IPS-15b (cell line): ENCODE results near the gene HERC3.

Experiments
- H3K27me3 ChIP-seq: one replicate; pipeline ENCODE4 v1.6.1; 2013; ENCODE audit warnings: low read length; ENCODE audit not compliant: control insufficient read depth, insufficient read depth
- H3K36me3 ChIP-seq: one replicate; pipeline ENCODE4 v1.6.1; 2013; ENCODE audit warnings: low read length; ENCODE audit not compliant: control insufficient read depth, insufficient read depth
- H3K4me1 ChIP-seq: one replicate; pipeline ENCODE4 v1.6.1; 2013; ENCODE audit warnings: mild to moderate bottlenecking, low read length; ENCODE audit not compliant: control insufficient read depth, insufficient read depth
- H3K4me3 ChIP-seq: one replicate; pipeline ENCODE4 v1.5.1; 2013; ENCODE audit warnings: low read depth, low read length
- H3K9ac ChIP-seq: one replicate; pipeline ENCODE4 v1.6.1; 2013; ENCODE audit warnings: low read depth, mild to moderate bottlenecking, low read length
- H3K9me3 ChIP-seq: one replicate; pipeline ENCODE4 v1.6.1; 2013; ENCODE audit warnings: mild to moderate bottlenecking, low read length; ENCODE audit not compliant: control insufficient read depth, insufficient read depth

The HERC3 gene

DNA sequence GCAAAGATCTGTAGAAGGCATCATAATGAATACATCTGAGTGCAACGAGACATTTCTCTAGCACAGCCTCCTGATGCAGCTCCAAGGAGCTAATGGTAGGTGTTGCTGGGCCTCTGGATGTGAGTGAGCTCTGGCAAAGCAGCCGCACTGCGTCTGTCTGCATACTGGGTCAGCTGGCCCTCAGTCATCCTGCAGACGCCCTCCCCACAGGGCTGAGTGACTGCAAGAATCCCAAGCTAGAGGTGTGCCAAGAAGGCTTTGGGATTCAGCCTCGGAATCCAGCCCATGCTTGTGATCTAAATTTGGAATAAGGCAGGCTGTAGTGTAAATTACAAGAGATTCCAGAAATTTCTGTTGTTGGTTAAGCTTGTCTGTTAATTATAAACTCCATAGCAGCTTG, 18.5 kb downstream of the HERC3 start:
- H3K4me1 ChIP-seq, result no peaks in the 10 kb centered on the region
- no peaks in the 10 kb centered on the region for H3K9me3 ChIP-seq
- no peaks in the 10 kb centered on the region for H3K27me3 ChIP-seq
- H3K36me3 ChIP-seq, result peaks cover 3% of the 10 kb centered on the region
- no peak overlapping the region for H3K9ac ChIP-seq
- no peak overlapping the region for H3K4me3 ChIP-seq

- Histone ChIP-seq H3K9me3 (no peaks in the 10 kb centered on the region), H3K27me3 (no peaks in the 10 kb centered on the region), H3K4me3 (no peak overlapping the region), H3K36me3 (no peaks in the 10 kb centered on the region), H3K9ac (no peak overlapping the region), H3K4me1 (no peaks in the 10 kb centered on the region)
These were observed 21.2 kb downstream of the HERC3 start for GRCh38 chr4:88613417-88613875.

DNA sequence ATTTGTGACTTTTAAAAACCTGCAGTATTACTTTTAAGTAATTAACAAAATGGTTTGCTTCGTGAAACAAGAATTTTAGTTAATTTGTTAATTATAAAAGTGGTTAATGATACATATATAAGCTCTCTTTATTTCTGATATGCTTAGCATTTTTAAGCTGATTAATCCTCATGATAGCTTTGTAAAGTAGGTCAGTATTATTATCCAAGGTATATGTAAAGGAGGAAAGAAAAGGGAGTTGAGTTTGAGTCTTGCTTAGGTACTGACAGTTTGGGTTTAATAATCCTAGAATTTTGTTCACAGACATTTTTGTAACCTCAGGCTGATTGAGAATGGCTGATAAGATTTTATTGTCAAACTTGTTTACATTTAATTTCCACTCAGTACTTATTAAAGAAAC, 21.8 kb downstream of the HERC3 start:
- no peaks in the 10 kb centered on the region for H3K36me3 ChIP-seq
- no peak overlapping the region for H3K4me3 ChIP-seq
- no peaks in the 10 kb centered on the region for H3K4me1 ChIP-seq
- H3K9me3 ChIP-seq, result no peaks in the 10 kb centered on the region
- no peak overlapping the region for H3K9ac ChIP-seq
- H3K27me3 ChIP-seq, result no peaks in the 10 kb centered on the region

GRCh38 chr4:88616275-88617150, 24.2 kb downstream of the HERC3 start:
- Histone ChIP-seq H3K9me3 (no peaks in the 10 kb centered on the region), H3K9ac (no peak overlapping the region), H3K36me3 (no peaks in the 10 kb centered on the region), H3K4me1 (no peaks in the 10 kb centered on the region), H3K27me3 (no peaks in the 10 kb centered on the region), H3K4me3 (no peak overlapping the region)

- H3K9ac ChIP-seq, result no peak overlapping the region
- H3K4me3 ChIP-seq, result no peak overlapping the region
- no peaks in the 10 kb centered on the region for H3K27me3 ChIP-seq
- no peaks in the 10 kb centered on the region for H3K9me3 ChIP-seq
- H3K4me1 ChIP-seq, result no peaks in the 10 kb centered on the region
- H3K36me3 ChIP-seq, result no peaks in the 10 kb centered on the region
These were observed 26.7 kb downstream of the HERC3 start for GRCh38 chr4:88618782-88619485.

DNA sequence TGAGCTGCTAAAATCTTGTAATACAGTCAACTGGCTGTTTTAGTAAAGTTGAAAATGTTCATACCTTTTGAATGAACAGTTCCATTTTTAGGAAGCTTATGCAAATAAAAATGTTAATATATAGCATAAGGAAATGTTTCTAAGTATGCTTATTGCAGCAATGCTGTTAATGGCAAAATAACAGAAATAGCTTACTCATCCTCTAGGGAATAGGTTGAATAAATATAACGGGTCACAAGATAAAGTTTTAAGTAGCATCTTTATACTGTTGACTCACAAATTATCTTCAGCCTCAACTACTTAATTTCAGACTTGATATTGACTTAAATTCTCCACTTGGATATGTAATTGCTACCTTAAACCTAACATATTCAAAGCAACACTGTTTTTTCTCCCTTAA, 27.7 kb downstream of the HERC3 start:
- Histone ChIP-seq H3K9ac (no peak overlapping the region), H3K27me3 (no peaks in the 10 kb centered on the region), H3K4me3 (no peak overlapping the region)

DNA sequence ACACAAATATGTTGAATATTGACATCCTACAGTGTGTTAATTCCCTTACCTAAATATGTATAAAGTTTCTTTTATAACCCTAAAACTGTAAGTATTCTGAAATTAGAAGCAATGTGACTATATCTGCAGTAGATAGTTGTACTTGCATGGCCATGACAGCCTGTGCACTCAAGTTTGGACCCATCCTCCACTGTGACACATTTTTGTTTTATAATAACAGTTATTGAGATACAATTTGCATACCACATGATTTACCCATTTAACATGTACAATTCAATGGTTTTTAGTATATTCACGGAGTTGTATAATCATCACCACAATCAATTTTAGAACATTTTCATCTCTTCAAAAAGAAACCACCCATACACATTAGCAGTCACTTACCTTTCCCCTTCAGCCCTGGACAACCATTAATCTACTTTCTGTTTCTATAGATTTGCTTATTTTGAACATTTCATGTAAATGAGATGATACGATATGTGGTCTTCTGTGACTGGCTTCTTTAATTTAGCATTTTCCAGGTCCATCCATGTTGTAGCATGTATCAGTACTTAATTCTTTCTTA, 29.6 kb downstream of the HERC3 start:
- H3K36me3 ChIP-seq, result no peaks in the 10 kb centered on the region
- no peaks in the 10 kb centered on the region for H3K9me3 ChIP-seq
- no peak overlapping the region for H3K9ac ChIP-seq
- no peaks in the 10 kb centered on the region for H3K4me1 ChIP-seq
- H3K27me3 ChIP-seq, result no peaks in the 10 kb centered on the region
- no peak overlapping the region for H3K4me3 ChIP-seq

More for the DNA sequence above, 27.7 kb downstream of the HERC3 start:
- no peaks in the 10 kb centered on the region for H3K36me3 ChIP-seq
- H3K4me1 ChIP-seq, result no peaks in the 10 kb centered on the region
- no peaks in the 10 kb centered on the region for H3K9me3 ChIP-seq

DNA sequence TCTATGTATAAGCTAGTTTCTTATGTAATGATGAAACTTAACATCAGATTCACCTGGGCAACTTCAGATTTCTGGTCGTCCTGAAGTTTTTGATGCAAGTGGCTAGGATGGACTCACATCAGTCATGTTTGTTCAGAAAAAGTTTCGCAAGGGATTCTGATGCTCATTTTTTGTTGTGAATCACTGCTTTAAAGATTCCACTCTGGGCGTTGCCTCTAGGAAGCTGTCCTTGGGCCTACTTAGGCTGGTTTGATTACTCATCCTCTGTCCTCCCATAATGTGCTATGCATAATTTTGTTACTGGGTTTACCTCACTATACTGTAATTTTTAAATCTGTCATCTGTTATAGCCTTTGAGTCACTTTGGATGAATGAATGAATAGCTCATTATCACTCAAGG, 30.8 kb downstream of the HERC3 start:
- Histone ChIP-seq H3K4me3 (no peak overlapping the region), H3K9ac (no peak overlapping the region), H3K4me1 (no peaks in the 10 kb centered on the region), H3K36me3 (no peaks in the 10 kb centered on the region), H3K27me3 (no peaks in the 10 kb centered on the region), H3K9me3 (no peaks in the 10 kb centered on the region)

DNA sequence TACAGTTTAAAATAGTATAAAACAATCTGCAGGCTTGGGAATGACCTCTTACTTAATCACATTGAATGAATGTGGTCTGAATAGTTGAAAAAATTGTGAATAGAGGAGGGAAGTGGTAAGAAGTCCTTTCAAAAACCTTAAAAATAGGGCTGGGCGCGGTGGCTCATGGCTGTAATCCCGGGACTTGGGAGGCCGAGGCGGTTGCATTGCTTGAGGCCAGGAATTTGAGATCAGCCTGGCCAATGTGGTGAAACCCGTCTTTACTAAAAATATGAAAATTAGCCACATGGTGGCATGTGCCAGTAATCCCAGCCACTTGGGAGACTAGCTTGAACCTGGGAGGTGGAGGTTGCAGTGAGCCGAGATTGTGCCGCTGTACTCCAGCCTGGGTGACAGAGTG, 36.5 kb downstream of the HERC3 start:
- Histone ChIP-seq H3K9ac (no peak overlapping the region), H3K9me3 (no peaks in the 10 kb centered on the region), H3K27me3 (no peaks in the 10 kb centered on the region), H3K36me3 (no peaks in the 10 kb centered on the region), H3K4me3 (no peak overlapping the region), H3K4me1 (no peaks in the 10 kb centered on the region)

DNA sequence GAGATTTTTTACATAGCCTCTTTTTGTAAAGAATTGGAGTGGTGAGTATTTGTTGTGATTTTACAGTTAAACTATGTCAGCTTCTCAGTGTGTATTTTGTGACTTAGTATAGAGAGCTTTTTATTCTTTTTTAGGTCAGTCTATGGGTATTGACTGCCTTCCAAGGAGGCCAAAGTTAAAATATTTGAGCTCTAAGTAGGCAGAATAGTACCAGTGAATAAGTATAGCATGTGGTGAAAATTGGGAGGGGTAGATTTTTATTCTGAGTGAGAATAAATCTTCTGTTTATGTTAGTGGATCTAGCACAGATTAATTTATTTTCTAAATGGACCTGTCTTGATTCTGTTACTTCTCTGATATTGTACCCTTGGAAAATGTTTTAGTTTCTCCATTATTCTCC, 37.5 kb downstream of the HERC3 start:
- Histone ChIP-seq H3K9me3 (no peaks in the 10 kb centered on the region), H3K27me3 (no peaks in the 10 kb centered on the region), H3K36me3 (no peaks in the 10 kb centered on the region), H3K4me3 (no peak overlapping the region), H3K9ac (no peak overlapping the region), H3K4me1 (no peaks in the 10 kb centered on the region)

DNA sequence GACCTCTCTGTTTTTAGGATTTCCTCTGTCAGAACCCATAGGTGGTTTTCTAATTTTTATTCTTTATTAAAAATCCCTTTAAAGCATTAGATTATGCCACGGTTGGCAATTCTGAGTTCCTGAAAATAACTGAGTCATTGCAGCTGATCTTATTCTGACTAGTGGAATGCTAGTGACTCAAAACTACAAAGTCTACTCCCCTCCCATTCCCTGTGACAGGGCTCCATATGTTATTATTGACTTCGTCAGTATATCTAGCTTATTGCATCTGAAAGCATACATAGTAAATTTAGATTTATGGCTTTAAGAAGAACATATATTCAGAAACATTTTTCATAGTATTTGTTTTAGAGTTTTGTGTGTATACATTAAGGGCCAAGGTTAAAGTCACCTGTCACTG, 38.5 kb downstream of the HERC3 start:
- no peaks in the 10 kb centered on the region for H3K4me1 ChIP-seq
- H3K27me3 ChIP-seq, result no peaks in the 10 kb centered on the region
- H3K4me3 ChIP-seq, result no peak overlapping the region
- no peaks in the 10 kb centered on the region for H3K9me3 ChIP-seq
- H3K9ac ChIP-seq, result no peak overlapping the region
- H3K36me3 ChIP-seq, result no peaks in the 10 kb centered on the region

DNA sequence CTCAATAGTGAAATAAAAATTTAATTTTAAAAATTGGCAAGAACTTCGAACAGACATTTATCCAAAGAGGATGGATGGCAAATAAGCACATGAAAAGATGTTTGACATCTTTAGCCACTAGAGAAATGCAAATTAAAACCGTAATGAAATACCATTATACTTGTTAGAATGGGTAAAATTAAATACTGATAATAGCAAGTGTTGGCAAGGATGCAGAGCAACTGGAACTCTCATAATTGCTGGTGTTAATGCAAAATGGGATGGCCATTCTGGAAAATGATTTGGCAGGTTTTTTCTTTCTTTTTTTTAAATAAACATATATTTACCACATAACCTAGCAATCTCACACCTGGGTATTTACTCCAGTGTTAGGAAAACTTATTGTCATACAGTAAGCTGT, 51.7 kb downstream of the HERC3 start:
- H3K27me3 ChIP-seq, result no peaks in the 10 kb centered on the region
- no peak overlapping the region for H3K4me3 ChIP-seq
- no peaks in the 10 kb centered on the region for H3K36me3 ChIP-seq
- H3K4me1 ChIP-seq, result peaks cover 7% of the 10 kb centered on the region
- H3K9ac ChIP-seq, result no peak overlapping the region
- H3K9me3 ChIP-seq, result no peaks in the 10 kb centered on the region
